ENCODE measurements around the gene TRUB1.

TRUB1 gene

GRCh38 chr10:114938856-114939193, 830 bp downstream of the TRUB1 start:
- ATAC-seq (ENCODE audit: low read depth) = no peak
- Histone ChIP-seq H3K27ac (ENCODE audit: poor library complexity, severe bottlenecking) (peak overlapping the region; percentile 68), H3K9me3 (ENCODE audit: severe bottlenecking) (no peaks in the 10 kb centered on the region), H3K4me1 (ENCODE audit: insufficient read depth, poor library complexity, severe bottlenecking) (peaks cover 13% of the 10 kb centered on the region), H3K36me3 (ENCODE audit: low read depth) (peaks cover 37% of the 10 kb centered on the region), H3K27me3 (ENCODE audit: insufficient read depth, poor library complexity, severe bottlenecking) (no peaks in the 10 kb centered on the region), H3K4me3 (ENCODE audit: severe bottlenecking) (peak overlapping the region; percentile 82)
- DNase-seq (ENCODE audit: low spot score) = no peak
- no peak for TF ChIP-seq CTCF (IDR thresholded peaks at IDR 0.05; ENCODE audit: poor library complexity, severe bottlenecking)

GRCh38 chr10:114940735-114941134, 2.7 kb downstream of the TRUB1 start:
- Histone ChIP-seq H3K4me1 (ENCODE audit: insufficient read depth, poor library complexity, severe bottlenecking) (peaks cover 12% of the 10 kb centered on the region), H3K27ac (ENCODE audit: poor library complexity, severe bottlenecking) (no peak overlapping the region), H3K9me3 (ENCODE audit: severe bottlenecking) (no peaks in the 10 kb centered on the region), H3K4me3 (ENCODE audit: severe bottlenecking) (no peak overlapping the region), H3K27me3 (ENCODE audit: insufficient read depth, poor library complexity, severe bottlenecking) (no peaks in the 10 kb centered on the region), H3K36me3 (ENCODE audit: low read depth) (peaks cover 56% of the 10 kb centered on the region)
- DNase-seq (ENCODE audit: low spot score) (no peak), ATAC-seq (ENCODE audit: low read depth) (no peak)
- no peak for TF ChIP-seq CTCF (IDR thresholded peaks at IDR 0.05; ENCODE audit: poor library complexity, severe bottlenecking)

GRCh38 chr10:114943000-114943399, 5.0 kb downstream of the TRUB1 start:
- peaks cover 12% of the 10 kb centered on the region for H3K4me1 ChIP-seq (ENCODE audit: insufficient read depth, poor library complexity, severe bottlenecking)
- peaks cover 77% of the 10 kb centered on the region for H3K36me3 ChIP-seq (ENCODE audit: low read depth)
- ATAC-seq (ENCODE audit: low read depth) = no peak
- H3K4me3 ChIP-seq (ENCODE audit: severe bottlenecking) = no peak overlapping the region
- no peak for TF ChIP-seq CTCF (IDR thresholded peaks at IDR 0.05; ENCODE audit: poor library complexity, severe bottlenecking)
- no peaks in the 10 kb centered on the region for H3K9me3 ChIP-seq (ENCODE audit: severe bottlenecking)
- no peak for DNase-seq (ENCODE audit: low spot score)
- no peaks in the 10 kb centered on the region for H3K27me3 ChIP-seq (ENCODE audit: insufficient read depth, poor library complexity, severe bottlenecking)
- no peak overlapping the region for H3K27ac ChIP-seq (ENCODE audit: poor library complexity, severe bottlenecking)

- peaks cover 52% of the 10 kb centered on the region for H3K36me3 ChIP-seq (ENCODE audit: low read depth)
- TF ChIP-seq CTCF (IDR thresholded peaks at IDR 0.05; ENCODE audit: poor library complexity, severe bottlenecking) = no peak
- no peak overlapping the region for H3K4me3 ChIP-seq (ENCODE audit: severe bottlenecking)
- no peaks in the 10 kb centered on the region for H3K27me3 ChIP-seq (ENCODE audit: insufficient read depth, poor library complexity, severe bottlenecking)
- no peak overlapping the region for H3K27ac ChIP-seq (ENCODE audit: poor library complexity, severe bottlenecking)
- H3K9me3 ChIP-seq (ENCODE audit: severe bottlenecking) = no peaks in the 10 kb centered on the region
- DNase-seq (ENCODE audit: low spot score) = no peak
- no peaks in the 10 kb centered on the region for H3K4me1 ChIP-seq (ENCODE audit: insufficient read depth, poor library complexity, severe bottlenecking)
- ATAC-seq (ENCODE audit: low read depth) = no peak
These were observed 15.1 kb downstream of the TRUB1 start for GRCh38 chr10:114953047-114953446.

GRCh38 chr10:114955984-114956383, 18.0 kb downstream of the TRUB1 start:
- Histone ChIP-seq H3K9me3 (ENCODE audit: severe bottlenecking) (no peaks in the 10 kb centered on the region), H3K4me1 (ENCODE audit: insufficient read depth, poor library complexity, severe bottlenecking) (no peaks in the 10 kb centered on the region), H3K27me3 (ENCODE audit: insufficient read depth, poor library complexity, severe bottlenecking) (no peaks in the 10 kb centered on the region), H3K36me3 (ENCODE audit: low read depth) (peaks cover 52% of the 10 kb centered on the region), H3K27ac (ENCODE audit: poor library complexity, severe bottlenecking) (no peak overlapping the region), H3K4me3 (ENCODE audit: severe bottlenecking) (no peak overlapping the region)
- ATAC-seq (ENCODE audit: low read depth) = no peak
- TF ChIP-seq CTCF (IDR thresholded peaks at IDR 0.05; ENCODE audit: poor library complexity, severe bottlenecking) = no peak
- DNase-seq (ENCODE audit: low spot score) = no peak

Data from RWPE2 (cell line).